H1 (cell line): ENCODE measurements around the gene PRKCSH. TPM values are rescaled to one million over a fixed set of nuclear protein-coding genes. Genes with fewer than 3 reads are reported as not detected.

Source experiments
- CHD2 ChIP-seq: IDR thresholded peaks from 2 replicates; pipeline ENCODE4 v1.6.1; 2012; ENCODE audit warnings: low read length, improper control_type of control experiment
- CTBP2 ChIP-seq: IDR thresholded peaks from 2 replicates; pipeline ENCODE4 v1.7.0; 2011; ENCODE audit warnings: borderline replicate concordance, mild to moderate bottlenecking, moderate library complexity, mixed read lengths, low read length; ENCODE audit not compliant: insufficient read depth, insufficient read length
- FOSL1 ChIP-seq: IDR thresholded peaks from 2 replicates; pipeline ENCODE4 v1.6.1; 2011; ENCODE audit warnings: mild to moderate bottlenecking, low read depth, low read length, moderate library complexity; ENCODE audit not compliant: insufficient read depth
- HDAC2 ChIP-seq, 2 experiments: fragments of 300-600 bp in 1 of 2; sonication (generic) in 1 of 2; IDR thresholded peaks; 2 replicates each; pipeline ENCODE4 v1.6.1; 2011 to 2012; ENCODE audit warnings: low read depth in 2 of 2, low read length in 2 of 2, mild to moderate bottlenecking in 2 of 2, moderate library complexity in 2 of 2, borderline replicate concordance in 1 of 2, inconsistent platforms in 1 of 2
- SAP30 ChIP-seq: fragments of 300-600 bp; sonication (generic); IDR thresholded peaks from 2 replicates; pipeline ENCODE4 v1.7.1; 2012; ENCODE audit warnings: low read length, moderate library complexity, mild to moderate bottlenecking, inconsistent platforms; ENCODE audit not compliant: insufficient read depth, insufficient replicate concordance
- SP1 ChIP-seq: IDR thresholded peaks from 2 replicates; pipeline ENCODE4 v1.6.1; 2011; ENCODE audit warnings: low read depth, low read length
- ZNF274 ChIP-seq: IDR thresholded peaks from 2 replicates; pipeline ENCODE4 v1.7.0; 2012; ENCODE audit warnings: low read length, borderline replicate concordance; ENCODE audit errors: extremely low read depth
- polyA plus RNA-seq, 7 experiments: library from polyadenylated mRNA; depleted of rRNA in 3 of 7; stranded (reverse) in 5 of 7; unstranded in 2 of 7; fragments of >200 nt in 5 of 7; fragments of 200-250 nt in 2 of 7; gene quantifications; 1 replicate in 5 of 7; 2 replicates in 1 of 7; 4 replicates in 1 of 7; pipeline versions ENCODE4 v1.2.1 to v1.2.3, GENCODE V29; 2011 to 2013; ENCODE audit warnings: missing spikeins in 2 of 7, mixed read lengths in 2 of 7
- total RNA-seq: library from RNA; stranded (reverse); fragmentation: NEBNext Ultra II Directional; extraction: Animal tissue kit (Norgen Biotek cat#: 25700); gene quantifications from 2 replicates; pipeline ENCODE4 v1.2.1, GENCODE V29; 2021
- TF ChIP-seq, protein P1 (sequence below): fragments of 300-600 bp; sonication (generic); IDR thresholded peaks from 2 replicates; pipeline ENCODE4 v1.7.1; 2012; ENCODE audit warnings: low read length, moderate library complexity, mild to moderate bottlenecking, inconsistent platforms; ENCODE audit not compliant: insufficient replicate concordance
- TF ChIP-seq, protein P2 (sequence below): IDR thresholded peaks from 2 replicates; pipeline ENCODE4 v1.6.1; 2012; ENCODE audit warnings: inconsistent platforms

PRKCSH gene
- total and polyA plus RNA-seq, 2 of the 8 experiments (the other 6 are each of a cell fraction or from before 2014, with no cell fraction given): 97.2 to 337 TPM

DNA sequence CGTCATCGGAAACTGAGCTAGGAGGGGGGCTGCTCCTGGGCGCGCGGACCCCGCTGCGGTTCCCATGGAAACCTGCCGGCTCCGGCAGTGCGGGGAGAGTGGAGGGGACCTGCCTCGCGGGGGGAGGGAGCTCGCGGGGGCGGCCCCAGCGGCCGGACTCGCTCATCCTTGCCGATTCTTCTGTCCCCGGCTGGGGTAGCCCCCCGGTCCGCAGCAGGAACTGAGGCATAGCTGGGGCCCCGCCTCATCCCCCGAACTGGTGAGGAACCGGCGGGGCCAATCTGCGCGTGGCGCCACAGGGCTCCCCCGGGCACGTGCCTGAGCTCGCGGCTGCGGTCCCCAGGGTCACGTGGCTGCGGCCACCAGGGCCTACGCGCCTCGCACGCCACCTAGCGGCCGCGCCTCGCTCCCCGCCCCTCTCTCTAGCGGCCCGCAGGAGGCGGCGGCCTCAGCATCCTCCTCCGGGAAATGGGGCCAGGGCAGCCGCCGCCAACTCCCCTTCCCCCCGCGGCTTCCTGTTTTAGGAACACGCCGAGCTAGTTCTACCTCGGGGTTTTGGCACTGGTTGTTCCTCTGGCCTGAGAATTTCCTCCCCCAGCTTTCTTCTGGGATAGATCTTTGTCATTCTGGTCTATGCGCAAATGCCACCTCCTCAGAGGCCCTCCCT, 47.1 kb downstream of the PRKCSH start (continued):
- TF ChIP-seq, protein P1, sequence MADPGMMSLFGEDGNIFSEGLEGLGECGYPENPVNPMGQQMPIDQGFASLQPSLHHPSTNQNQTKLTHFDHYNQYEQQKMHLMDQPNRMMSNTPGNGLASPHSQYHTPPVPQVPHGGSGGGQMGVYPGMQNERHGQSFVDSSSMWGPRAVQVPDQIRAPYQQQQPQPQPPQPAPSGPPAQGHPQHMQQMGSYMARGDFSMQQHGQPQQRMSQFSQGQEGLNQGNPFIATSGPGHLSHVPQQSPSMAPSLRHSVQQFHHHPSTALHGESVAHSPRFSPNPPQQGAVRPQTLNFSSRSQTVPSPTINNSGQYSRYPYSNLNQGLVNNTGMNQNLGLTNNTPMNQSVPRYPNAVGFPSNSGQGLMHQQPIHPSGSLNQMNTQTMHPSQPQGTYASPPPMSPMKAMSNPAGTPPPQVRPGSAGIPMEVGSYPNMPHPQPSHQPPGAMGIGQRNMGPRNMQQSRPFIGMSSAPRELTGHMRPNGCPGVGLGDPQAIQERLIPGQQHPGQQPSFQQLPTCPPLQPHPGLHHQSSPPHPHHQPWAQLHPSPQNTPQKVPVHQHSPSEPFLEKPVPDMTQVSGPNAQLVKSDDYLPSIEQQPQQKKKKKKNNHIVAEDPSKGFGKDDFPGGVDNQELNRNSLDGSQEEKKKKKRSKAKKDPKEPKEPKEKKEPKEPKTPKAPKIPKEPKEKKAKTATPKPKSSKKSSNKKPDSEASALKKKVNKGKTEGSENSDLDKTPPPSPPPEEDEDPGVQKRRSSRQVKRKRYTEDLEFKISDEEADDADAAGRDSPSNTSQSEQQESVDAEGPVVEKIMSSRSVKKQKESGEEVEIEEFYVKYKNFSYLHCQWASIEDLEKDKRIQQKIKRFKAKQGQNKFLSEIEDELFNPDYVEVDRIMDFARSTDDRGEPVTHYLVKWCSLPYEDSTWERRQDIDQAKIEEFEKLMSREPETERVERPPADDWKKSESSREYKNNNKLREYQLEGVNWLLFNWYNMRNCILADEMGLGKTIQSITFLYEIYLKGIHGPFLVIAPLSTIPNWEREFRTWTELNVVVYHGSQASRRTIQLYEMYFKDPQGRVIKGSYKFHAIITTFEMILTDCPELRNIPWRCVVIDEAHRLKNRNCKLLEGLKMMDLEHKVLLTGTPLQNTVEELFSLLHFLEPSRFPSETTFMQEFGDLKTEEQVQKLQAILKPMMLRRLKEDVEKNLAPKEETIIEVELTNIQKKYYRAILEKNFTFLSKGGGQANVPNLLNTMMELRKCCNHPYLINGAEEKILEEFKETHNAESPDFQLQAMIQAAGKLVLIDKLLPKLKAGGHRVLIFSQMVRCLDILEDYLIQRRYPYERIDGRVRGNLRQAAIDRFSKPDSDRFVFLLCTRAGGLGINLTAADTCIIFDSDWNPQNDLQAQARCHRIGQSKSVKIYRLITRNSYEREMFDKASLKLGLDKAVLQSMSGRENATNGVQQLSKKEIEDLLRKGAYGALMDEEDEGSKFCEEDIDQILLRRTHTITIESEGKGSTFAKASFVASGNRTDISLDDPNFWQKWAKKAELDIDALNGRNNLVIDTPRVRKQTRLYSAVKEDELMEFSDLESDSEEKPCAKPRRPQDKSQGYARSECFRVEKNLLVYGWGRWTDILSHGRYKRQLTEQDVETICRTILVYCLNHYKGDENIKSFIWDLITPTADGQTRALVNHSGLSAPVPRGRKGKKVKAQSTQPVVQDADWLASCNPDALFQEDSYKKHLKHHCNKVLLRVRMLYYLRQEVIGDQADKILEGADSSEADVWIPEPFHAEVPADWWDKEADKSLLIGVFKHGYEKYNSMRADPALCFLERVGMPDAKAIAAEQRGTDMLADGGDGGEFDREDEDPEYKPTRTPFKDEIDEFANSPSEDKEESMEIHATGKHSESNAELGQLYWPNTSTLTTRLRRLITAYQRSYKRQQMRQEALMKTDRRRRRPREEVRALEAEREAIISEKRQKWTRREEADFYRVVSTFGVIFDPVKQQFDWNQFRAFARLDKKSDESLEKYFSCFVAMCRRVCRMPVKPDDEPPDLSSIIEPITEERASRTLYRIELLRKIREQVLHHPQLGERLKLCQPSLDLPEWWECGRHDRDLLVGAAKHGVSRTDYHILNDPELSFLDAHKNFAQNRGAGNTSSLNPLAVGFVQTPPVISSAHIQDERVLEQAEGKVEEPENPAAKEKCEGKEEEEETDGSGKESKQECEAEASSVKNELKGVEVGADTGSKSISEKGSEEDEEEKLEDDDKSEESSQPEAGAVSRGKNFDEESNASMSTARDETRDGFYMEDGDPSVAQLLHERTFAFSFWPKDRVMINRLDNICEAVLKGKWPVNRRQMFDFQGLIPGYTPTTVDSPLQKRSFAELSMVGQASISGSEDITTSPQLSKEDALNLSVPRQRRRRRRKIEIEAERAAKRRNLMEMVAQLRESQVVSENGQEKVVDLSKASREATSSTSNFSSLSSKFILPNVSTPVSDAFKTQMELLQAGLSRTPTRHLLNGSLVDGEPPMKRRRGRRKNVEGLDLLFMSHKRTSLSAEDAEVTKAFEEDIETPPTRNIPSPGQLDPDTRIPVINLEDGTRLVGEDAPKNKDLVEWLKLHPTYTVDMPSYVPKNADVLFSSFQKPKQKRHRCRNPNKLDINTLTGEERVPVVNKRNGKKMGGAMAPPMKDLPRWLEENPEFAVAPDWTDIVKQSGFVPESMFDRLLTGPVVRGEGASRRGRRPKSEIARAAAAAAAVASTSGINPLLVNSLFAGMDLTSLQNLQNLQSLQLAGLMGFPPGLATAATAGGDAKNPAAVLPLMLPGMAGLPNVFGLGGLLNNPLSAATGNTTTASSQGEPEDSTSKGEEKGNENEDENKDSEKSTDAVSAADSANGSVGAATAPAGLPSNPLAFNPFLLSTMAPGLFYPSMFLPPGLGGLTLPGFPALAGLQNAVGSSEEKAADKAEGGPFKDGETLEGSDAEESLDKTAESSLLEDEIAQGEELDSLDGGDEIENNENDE: no peak
- no peak for TF ChIP-seq FOSL1
- TF ChIP-seq SP1: 0 out of 2 replicates have a peak, but pooled peaks have one; percentile 56
- peak in 1 of 2 experiments; percentile 82; a peak in 2 of 4 replicates for TF ChIP-seq HDAC2 (IDR thresholded peaks at IDR 0.05; ENCODE audit: borderline replicate concordance in 1 of 2, low read depth in 2 of 2, low read length in 2 of 2)
- no peak for TF ChIP-seq CHD2
- TF ChIP-seq, protein P2, sequence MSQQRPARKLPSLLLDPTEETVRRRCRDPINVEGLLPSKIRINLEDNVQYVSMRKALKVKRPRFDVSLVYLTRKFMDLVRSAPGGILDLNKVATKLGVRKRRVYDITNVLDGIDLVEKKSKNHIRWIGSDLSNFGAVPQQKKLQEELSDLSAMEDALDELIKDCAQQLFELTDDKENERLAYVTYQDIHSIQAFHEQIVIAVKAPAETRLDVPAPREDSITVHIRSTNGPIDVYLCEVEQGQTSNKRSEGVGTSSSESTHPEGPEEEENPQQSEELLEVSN: peak; percentile 97
- no peak for TF ChIP-seq ZNF274
- no peak for TF ChIP-seq CTBP2
- TF ChIP-seq SAP30: no peak
